Mammary epithelial cell (primary cell): Measurements from ENCODE around the gene PTTG1IP.

Experiments
- CTCF ChIP-seq, 2 donors: IDR thresholded peaks in 1 of 2; conservative IDR thresholded peaks in 1 of 2; 2 replicates each; pipeline ENCODE4 v1.5.1; 2011 to 2012; ENCODE audit warnings: inconsistent platforms in 2 of 2, low read length in 2 of 2, mild to moderate bottlenecking in 2 of 2, control low read depth in 1 of 2, low read depth in 1 of 2; ENCODE audit not compliant: insufficient read depth in 1 of 2; ENCODE audit errors: extremely low read depth in 1 of 2
- EZH2 ChIP-seq: IDR thresholded peaks from 2 replicates; pipeline ENCODE4 v1.6.1; 2012; ENCODE audit warnings: low read length, inconsistent platforms, borderline replicate concordance

GRCh38 chr21:44833663-44834062 is 39.8 kb downstream of the PTTG1IP start:
- TF ChIP-seq CTCF (conservative IDR thresholded peaks at IDR 0.05 in 1 of 2, IDR thresholded peaks at IDR 0.05 in 1 of 2; ENCODE audit: extremely low read depth in 1 of 2, insufficient read depth in 1 of 2, low read depth in 1 of 2, low read length in 2 of 2) (no peak), EZH2 (no peak)
